ENCODE data around the gene SBF2.

The SBF2 gene

GRCh38 chr11:9739123-9739900, 554.7 kb downstream of the SBF2 start:
- in situ Hi-C loops (cut with MboI; ENCODE audit: low sequenced_read_pairs): loop anchor here (25.0 kb wide), 1 partner anchor 127 kb away; no protein-coding TSS in a partner anchor

DNA sequence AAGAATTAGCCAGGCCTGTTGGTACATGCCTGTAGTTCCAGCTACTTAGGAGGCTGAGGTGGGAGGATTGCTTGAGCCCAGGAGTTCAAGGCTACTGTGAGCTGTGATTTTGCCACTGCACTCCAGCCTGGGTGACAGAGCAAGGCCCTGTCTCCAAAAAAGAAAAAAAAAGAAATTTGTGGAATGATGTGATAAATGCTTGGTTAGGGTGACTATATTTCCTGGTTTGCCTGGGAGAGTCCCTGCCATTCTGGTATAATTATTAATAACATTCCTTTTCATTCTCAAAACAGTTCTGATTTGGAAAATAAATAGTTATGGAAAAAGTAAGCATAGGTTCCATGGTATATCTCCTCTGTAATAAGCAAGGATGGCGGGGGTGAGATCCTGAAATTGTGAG, 555.3 kb downstream of the SBF2 start:
- in situ Hi-C loops (cut with MboI; ENCODE audit: low sequenced_read_pairs): loop anchor here (25.0 kb wide), 1 partner anchor 126 kb away; no protein-coding TSS in a partner anchor

DNA sequence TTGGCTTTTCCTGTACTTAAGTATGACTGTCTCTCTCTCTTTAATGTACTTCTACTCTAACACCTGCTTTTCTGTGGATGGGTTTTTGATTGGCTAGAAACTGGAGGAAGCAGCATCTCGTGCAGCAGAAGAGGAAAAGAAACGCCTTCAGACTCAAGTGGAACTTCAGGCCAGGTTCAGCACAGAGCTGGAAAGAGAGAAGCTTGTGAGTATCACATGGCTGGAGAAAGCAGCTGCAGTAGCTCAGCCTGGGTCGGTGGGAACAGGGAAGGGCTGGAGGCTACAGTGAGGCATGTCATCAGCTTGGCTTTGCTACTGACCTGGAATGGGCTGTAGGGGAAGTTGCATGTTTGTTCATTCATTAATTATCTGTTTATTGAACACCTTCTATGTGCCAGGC, 555.9 kb downstream of the SBF2 start:
- in situ Hi-C loops (cut with MboI; ENCODE audit: low sequenced_read_pairs): loop anchor here (25.0 kb wide), 1 partner anchor 126 kb away; no protein-coding TSS in a partner anchor

DNA sequence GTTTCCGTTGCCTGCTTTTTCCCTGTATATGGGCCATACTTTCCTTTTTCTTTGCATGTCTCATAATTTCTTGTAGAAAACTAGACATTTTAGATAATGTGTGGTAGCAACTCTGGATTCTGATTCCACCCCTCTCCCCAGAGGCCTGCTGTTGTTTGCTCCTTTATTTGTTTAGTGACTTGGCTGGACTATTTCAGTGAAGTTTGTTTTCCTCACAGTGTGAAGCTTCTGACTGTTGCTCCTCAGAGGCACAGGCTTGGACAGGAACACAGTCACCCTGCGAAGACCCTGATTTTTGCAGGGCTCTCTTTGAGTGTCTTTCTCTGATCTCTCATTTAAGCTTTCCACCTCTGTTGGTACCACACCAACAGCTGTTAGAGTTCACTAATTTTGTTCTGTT, 557.7 kb downstream of the SBF2 start:
- in situ Hi-C loops (cut with MboI; ENCODE audit: low sequenced_read_pairs): loop anchor here (25.0 kb wide), 1 partner anchor 124 kb away; no protein-coding TSS in a partner anchor

DNA sequence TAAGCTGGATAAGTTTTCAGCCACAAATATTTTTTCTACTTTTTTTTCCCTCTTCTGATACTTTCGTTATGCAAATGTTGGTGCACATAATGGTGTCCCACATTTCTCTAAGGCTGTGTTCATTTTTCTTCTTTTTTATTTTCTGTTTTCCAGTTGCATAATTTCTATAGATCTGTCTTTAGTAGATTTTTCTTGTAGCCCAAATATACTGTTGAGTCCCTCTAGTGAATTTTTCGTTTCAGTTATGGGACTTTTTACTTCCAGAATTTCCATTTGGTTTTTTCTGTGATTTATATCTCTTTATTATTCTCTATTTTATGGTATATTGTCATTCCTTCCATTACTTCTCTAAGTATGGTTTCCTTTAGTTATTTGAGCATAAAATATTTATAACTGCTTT, 558.1 kb downstream of the SBF2 start:
- in situ Hi-C loops (cut with MboI; ENCODE audit: low sequenced_read_pairs): loop anchor here (25.0 kb wide), 1 partner anchor 124 kb away; no protein-coding TSS in a partner anchor

DNA sequence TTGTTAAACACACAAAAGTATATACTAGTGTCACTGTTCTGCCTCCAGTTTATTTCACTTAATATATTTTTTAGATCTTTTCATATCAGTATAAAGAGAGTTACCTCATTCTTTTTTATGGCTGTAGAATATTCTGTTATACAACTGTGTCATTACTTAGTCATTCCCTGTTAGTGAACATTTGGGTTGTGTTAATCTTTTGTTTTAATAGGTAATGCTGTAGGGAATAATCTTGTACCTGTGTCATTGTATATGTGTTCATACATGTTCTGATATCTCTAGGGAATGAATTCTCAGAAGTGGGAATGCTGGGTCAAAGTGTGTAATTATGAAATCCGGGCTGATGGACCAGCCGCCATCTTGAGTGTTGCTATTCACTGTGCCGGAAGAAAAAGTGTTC, 558.8 kb downstream of the SBF2 start:
- in situ Hi-C loops (cut with MboI; ENCODE audit: low sequenced_read_pairs): loop anchor here (25.0 kb wide), 1 partner anchor 123 kb away; no protein-coding TSS in a partner anchor

DNA sequence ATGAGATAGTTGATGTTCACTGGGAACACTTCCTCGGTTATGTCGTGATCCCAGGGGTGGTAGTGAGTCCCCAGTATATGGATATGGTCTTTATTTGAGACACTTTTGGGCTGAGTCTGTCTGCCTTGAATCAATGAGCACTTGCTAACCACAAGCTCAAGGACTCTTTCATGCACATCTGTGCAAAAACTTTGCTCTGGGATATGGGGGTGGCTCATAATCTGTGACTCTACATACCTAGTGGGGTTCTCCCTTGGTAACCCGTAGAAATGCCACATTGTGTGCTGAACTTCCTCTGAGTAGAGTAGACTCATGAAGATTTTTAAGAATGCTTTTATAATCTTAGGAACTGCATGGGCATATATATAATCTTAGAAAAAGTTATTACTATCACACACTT, 560.8 kb downstream of the SBF2 start:
- in situ Hi-C loops (cut with MboI; ENCODE audit: low sequenced_read_pairs): loop anchor here (25.0 kb wide), 1 partner anchor 121 kb away; no protein-coding TSS in a partner anchor

DNA sequence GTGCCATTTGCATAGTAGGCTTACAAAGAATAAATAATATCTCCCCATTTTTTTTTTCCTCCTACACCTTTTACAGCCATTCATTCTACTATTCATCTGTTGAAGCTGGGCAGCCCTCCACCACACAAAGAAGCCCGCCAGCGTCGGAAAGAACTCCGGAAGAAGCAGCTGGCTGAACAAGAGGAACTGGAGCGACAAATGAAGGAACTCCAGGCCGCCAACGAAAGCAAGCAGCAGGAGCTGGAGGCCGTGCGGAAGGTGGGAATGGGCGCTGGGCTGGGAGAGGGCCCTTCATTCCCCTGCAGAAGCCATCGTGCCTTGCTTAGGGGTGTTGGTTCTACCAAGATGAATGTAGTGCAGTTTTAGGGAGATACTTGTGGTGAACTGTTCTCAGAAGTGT, 561.6 kb downstream of the SBF2 start:
- in situ Hi-C loops (cut with MboI; ENCODE audit: low sequenced_read_pairs): loop anchor here (25.0 kb wide), 1 partner anchor 120 kb away; no protein-coding TSS in a partner anchor

GRCh38 chr11:9731256-9731655, 562.8 kb downstream of the SBF2 start:
- in situ Hi-C loops (cut with MboI; ENCODE audit: low sequenced_read_pairs): loop anchor here (25.0 kb wide), 1 partner anchor 119 kb away; no protein-coding TSS in a partner anchor

Data from HL-60/S4 (cell line).